Suprapubic skin (tissue), 3 donors: ENCODE data around the gene OR7C1.

ENCODE experiments used
- CTCF ChIP-seq, 2 donors: fragments of 200-600 bp in 1 of 2; fragments of 450-650 bp in 1 of 2; sonication (generic) in 1 of 2; IDR thresholded peaks; one replicate each; pipeline ENCODE4 v1.5.1; 2016 to 2019; ENCODE audit warnings: antibody characterized with exemption in 2 of 2, mild to moderate bottlenecking in 1 of 2, moderate library complexity in 1 of 2
- EP300 ChIP-seq: sonication (generic); formaldehyde crosslinking; IDR thresholded peaks from one replicate; pipeline ENCODE4 v1.6.1; 2017; ENCODE audit warnings: antibody characterized with exemption

GRCh38 chr19:14775869-14776586, 59.0 kb downstream of the OR7C1 start:
- TF ChIP-seq CTCF (IDR thresholded peaks at IDR 0.05) = no peak
- TF ChIP-seq EP300 = no peak
